Tibial nerve (tissue), 4 donors: ENCODE measurements around the gene RAPGEF5. TPM values are rescaled to one million over a fixed set of nuclear protein-coding genes. Genes with fewer than 3 reads are reported as not detected.

ENCODE experiments used
- DNase-seq, 2 donors: peaks; one replicate each; pipeline ENCODE4 v3.0.0-alpha.2; 2019; ENCODE audit warnings: low spot score in 2 of 2
- H3K27ac ChIP-seq, 4 donors: fragments of 200-600 bp; sonication (generic) in 3 of 4; one replicate each; pipeline ENCODE4 v1.5.1; 2017 to 2019; ENCODE audit warnings: mild to moderate bottlenecking in 1 of 4
- H3K27me3 ChIP-seq, 2 donors: fragments of 200-600 bp; sonication (generic) in 1 of 2; one replicate each; pipeline versions ENCODE4 v1.5.1 to v1.6.0; 2017 to 2019
- H3K36me3 ChIP-seq, 3 donors: fragments of 200-600 bp; sonication (generic); one replicate each; pipeline ENCODE4 v1.5.1; 2018 to 2019
- H3K4me1 ChIP-seq, 4 donors: fragments of 200-600 bp; sonication (generic) in 3 of 4; one replicate each; pipeline ENCODE4 v1.5.1; 2017 to 2019
- H3K4me3 ChIP-seq, 4 donors: fragments of 200-600 bp; sonication (generic) in 3 of 4; one replicate each; pipeline ENCODE4 v1.5.1; 2017 to 2019; ENCODE audit warnings: mild to moderate bottlenecking in 1 of 4, moderate library complexity in 1 of 4
- H3K9me3 ChIP-seq, 4 donors: fragments of 200-600 bp; sonication (generic) in 3 of 4; one replicate each; pipeline ENCODE4 v1.5.1; 2017 to 2019
- CTCF ChIP-seq, 5 experiments: fragments of 200-600 bp in 3 of 5; fragments of 450-650 bp in 2 of 5; sonication (generic) in 3 of 5; IDR thresholded peaks; one replicate each; pipeline ENCODE4 v1.5.1; 2016 to 2019; ENCODE audit warnings: antibody characterized with exemption in 5 of 5, mild to moderate bottlenecking in 3 of 5, moderate library complexity in 2 of 5
- EP300 ChIP-seq, 2 donors: sonication (generic); formaldehyde crosslinking; IDR thresholded peaks; one replicate each; pipeline ENCODE4 v1.6.1; 2017; ENCODE audit warnings: antibody characterized with exemption in 2 of 2, mild to moderate bottlenecking in 1 of 2
- POLR2A ChIP-seq, 2 donors: fragments of 450-650 bp; IDR thresholded peaks; one replicate each; pipeline ENCODE4 v1.6.1; 2017; ENCODE audit warnings: antibody characterized with exemption in 2 of 2, mild to moderate bottlenecking in 2 of 2, moderate library complexity in 2 of 2
- WGBS, 2 donors: methylation state at CpG; one replicate each; pipeline ENCODE4 v1.1.5; 2018; 5-methylcytosine and 5-hydroxymethylcytosine counted together
- total RNA-seq, 4 donors: library from RNA; depleted of rRNA; stranded (reverse); fragments of >200 nt; gene quantifications; one replicate each; pipeline ENCODE4 v1.1.0, GENCODE V29; 2016

The RAPGEF5 gene
- total RNA-seq, 4 donors from 2014 or later, result 63.3 to 121 (median 76.9) TPM

- peak in 1 of 2 donors; percentile 47 for DNase-seq
- peak overlapping the region in 1 of 4 donors; percentile 25 for H3K27ac ChIP-seq
- TF ChIP-seq POLR2A (IDR thresholded peaks at IDR 0.05) (no peak), EP300 (IDR thresholded peaks at IDR 0.05) (peak in 1 of 2 donors; percentile 11)
- H3K4me3 ChIP-seq, result no peak overlapping the region
- H3K9me3 ChIP-seq, result no peaks in the 10 kb centered on the region
- no peaks in the 10 kb centered on the region for H3K36me3 ChIP-seq
- 46 to 57% methylated on average over 4 of the region's 4 CpGs for WGBS, 2 donors
- H3K27me3 ChIP-seq, result no peaks in the 10 kb centered on the region
- H3K4me1 ChIP-seq, result peaks cover 0 to 3% (median 0%) of the 10 kb centered on the region in 4 donors
Measured at GRCh38 chr7:22387583-22387982, 30.6 kb upstream of the RAPGEF5 start.

GRCh38 chr7:22386865-22387264 is 29.9 kb upstream of the RAPGEF5 start:
- Histone ChIP-seq H3K4me1 (peaks cover 0 to 3% (median 0%) of the 10 kb centered on the region in 4 donors), H3K9me3 (no peaks in the 10 kb centered on the region), H3K27me3 (no peaks in the 10 kb centered on the region), H3K36me3 (no peaks in the 10 kb centered on the region), H3K4me3 (no peak overlapping the region), H3K27ac (no peak overlapping the region)
- WGBS, 2 donors, result 67 to 92% methylated on average over 1 of the region's 1 CpG
- DNase-seq, result no peak
- TF ChIP-seq EP300 (IDR thresholded peaks at IDR 0.05) (no peak), CTCF (IDR thresholded peaks at IDR 0.05) (no peak), POLR2A (IDR thresholded peaks at IDR 0.05) (no peak)

DNA sequence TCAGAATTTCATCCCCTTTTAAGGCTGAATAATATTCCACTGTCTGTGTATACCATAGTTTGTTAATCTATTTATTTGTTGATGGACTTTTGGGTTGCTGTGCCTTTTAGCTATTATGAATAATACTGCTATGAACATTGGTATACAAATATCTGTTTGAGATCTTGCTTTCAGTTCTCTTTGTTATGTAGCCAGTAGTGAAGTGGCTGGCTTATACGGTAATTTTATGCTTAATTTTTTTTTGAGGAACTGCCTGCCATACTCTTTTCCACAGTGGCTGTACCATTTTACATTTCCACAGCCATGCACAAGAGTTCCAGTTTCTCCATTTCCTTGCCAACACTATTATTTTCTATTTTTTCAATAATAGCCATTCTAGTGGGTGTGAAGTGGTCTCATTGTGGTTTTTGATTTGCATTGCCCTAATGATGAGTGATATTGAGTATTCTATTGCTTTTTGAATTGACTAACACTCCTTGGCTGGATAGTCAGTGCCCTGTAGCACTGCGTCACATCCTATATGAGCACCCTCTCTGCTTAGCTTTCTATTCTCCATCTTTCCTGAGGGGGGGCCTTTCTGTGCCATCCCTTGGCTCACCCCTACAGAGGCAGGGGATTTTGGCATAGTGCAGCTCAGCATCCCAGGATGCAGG is 29.4 kb upstream of the RAPGEF5 start:
- no peaks in the 10 kb centered on the region for H3K27me3 ChIP-seq
- H3K27ac ChIP-seq, result no peak overlapping the region
- H3K4me3 ChIP-seq, result no peak overlapping the region
- 86 to 96% methylated on average over 2 of the region's 2 CpGs for WGBS, 2 donors
- H3K4me1 ChIP-seq, result peaks cover 0 to 3% (median 0%) of the 10 kb centered on the region in 4 donors
- H3K36me3 ChIP-seq, result no peaks in the 10 kb centered on the region
- TF ChIP-seq CTCF (IDR thresholded peaks at IDR 0.05) (no peak), POLR2A (IDR thresholded peaks at IDR 0.05) (no peak), EP300 (IDR thresholded peaks at IDR 0.05) (no peak)
- H3K9me3 ChIP-seq, result no peaks in the 10 kb centered on the region
- DNase-seq, result no peak

- peaks cover 0 to 3% (median 0%) of the 10 kb centered on the region in 4 donors for H3K4me1 ChIP-seq
- no peak for DNase-seq
- TF ChIP-seq CTCF (IDR thresholded peaks at IDR 0.05) (no peak), EP300 (IDR thresholded peaks at IDR 0.05) (no peak), POLR2A (IDR thresholded peaks at IDR 0.05) (no peak)
- no peak overlapping the region for H3K27ac ChIP-seq
- WGBS, 2 donors, result 92 to 94% methylated on average over 4 of the region's 4 CpGs
- no peaks in the 10 kb centered on the region for H3K27me3 ChIP-seq
- H3K4me3 ChIP-seq, result no peak overlapping the region
- H3K36me3 ChIP-seq, result no peaks in the 10 kb centered on the region
- no peaks in the 10 kb centered on the region for H3K9me3 ChIP-seq
Measured at GRCh38 chr7:22385326-22385725, 28.4 kb upstream of the RAPGEF5 start.

DNA sequence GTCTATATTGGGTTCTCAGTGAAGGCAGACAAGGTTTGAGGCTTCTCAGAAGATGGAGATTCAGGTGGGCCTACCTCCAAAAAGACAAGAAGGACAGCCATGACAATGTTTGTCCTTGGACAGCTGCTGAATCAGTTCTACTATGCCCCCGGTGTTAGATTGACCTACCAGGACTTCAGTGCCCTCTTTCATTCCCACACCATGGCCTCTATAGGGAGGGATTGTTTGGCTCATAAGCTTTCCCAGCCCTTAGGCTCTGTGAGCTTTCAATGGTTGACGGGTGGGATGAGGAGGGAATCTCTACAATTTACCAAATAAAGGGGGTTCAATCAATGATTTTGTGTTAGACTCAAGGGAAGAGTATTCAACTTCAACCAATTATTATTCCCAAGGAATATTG is 23.4 kb upstream of the RAPGEF5 start:
- Histone ChIP-seq H3K4me3 (no peak overlapping the region), H3K27ac (no peak overlapping the region), H3K27me3 (no peaks in the 10 kb centered on the region), H3K9me3 (no peaks in the 10 kb centered on the region), H3K4me1 (no peaks in the 10 kb centered on the region), H3K36me3 (no peaks in the 10 kb centered on the region)
- DNase-seq, result no peak
- no peak for TF ChIP-seq POLR2A (IDR thresholded peaks at IDR 0.05)
- TF ChIP-seq CTCF (IDR thresholded peaks at IDR 0.05), result no peak
- 68 to 84% methylated on average over 2 of the region's 2 CpGs for WGBS, 2 donors
